ENCODE measurements around the gene NTSR1.

Gene NTSR1

DNA sequence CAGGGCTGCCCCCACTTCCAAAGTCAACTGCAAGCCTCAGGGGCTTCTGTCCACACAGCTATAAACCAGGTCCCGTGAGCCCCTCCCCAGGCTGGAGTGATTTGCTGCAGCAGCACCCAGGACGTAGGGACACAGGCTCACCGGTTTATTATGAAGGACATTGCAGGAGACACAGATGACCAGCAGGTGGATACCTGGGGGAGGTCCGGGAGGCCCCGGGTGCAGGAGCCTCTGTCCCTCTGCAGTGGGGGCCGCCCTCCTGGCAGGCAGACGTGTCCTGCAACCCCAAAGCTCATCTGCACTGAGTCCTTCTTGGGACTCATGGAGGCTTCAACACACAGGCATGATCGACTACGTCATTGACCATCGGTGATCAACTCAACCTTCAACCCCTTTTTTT, 14.5 kb upstream of the NTSR1 start:
- no peak for DNase-seq (ENCODE audit: low spot score)

DNA sequence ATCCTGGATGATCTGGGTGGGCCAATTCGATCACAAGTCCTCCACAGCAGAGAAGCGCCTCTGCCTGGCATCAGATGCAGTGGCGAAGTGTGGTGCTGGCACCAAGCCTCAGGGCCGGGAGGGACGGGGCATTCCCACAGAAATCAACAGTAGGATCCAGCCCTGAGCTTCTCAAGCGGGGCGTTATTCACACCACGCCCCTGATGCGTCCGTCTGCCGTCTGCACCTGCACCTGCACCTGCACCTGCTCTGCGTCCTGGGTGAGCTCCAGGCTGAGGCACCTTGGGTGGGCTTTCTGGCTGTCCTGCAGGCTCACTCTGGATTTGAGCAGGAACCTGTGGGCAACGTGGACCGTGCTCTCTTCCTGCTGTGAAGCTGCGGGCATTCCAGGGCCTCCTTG, 13.8 kb upstream of the NTSR1 start:
- no peak for DNase-seq (ENCODE audit: low spot score)

- DNase-seq (ENCODE audit: low spot score) = no peak
These were observed 12.9 kb upstream of the NTSR1 start for GRCh38 chr20:62695448-62696414.

DNA sequence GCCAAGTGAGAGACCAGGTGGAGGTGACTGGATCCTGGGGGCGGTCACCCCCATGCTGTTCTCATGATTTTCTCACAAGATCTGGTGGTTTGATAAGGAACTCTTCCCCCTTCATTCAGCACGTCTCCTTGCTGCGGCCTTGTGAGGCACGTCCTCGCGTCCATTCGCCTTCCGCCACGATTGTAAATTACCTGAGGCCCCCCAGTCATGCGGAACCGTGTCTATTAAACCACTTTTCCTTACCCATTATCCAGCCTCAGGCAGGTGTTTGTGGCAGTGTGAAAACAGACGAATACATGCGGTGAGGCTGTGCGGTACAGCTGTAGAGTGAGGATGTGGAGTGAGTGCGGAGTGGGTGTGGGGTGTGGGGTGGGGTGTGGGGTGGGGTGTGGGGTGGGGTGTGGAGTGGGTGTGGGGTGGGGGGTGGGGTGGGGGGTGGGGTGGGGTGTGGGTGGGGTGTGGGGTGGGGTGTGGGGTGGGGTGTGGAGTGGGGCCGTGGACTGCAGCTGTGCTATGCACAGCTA, 12.1 kb upstream of the NTSR1 start:
- DNase-seq (ENCODE audit: low spot score) = no peak

DNA sequence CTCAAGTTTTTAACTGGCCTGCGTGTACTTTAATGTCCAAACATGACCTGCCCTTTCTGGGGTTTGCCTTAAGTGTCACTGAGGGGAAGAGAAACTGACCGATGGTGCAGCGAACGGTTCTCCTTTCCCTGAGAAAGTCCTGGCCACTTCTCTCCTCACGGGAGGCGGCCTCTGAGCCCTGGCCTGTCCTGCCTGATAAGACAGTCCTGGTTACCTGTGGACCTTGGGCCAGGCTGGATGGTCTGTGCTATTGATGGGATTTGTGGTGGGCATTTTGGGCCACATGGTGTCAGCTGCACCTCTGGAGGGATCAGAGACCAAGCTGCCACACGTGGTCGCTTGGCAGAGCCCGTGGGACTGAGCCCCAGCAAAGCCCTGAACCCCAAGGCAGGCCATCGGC, 11.6 kb upstream of the NTSR1 start:
- DNase-seq (ENCODE audit: low spot score) = no peak

DNA sequence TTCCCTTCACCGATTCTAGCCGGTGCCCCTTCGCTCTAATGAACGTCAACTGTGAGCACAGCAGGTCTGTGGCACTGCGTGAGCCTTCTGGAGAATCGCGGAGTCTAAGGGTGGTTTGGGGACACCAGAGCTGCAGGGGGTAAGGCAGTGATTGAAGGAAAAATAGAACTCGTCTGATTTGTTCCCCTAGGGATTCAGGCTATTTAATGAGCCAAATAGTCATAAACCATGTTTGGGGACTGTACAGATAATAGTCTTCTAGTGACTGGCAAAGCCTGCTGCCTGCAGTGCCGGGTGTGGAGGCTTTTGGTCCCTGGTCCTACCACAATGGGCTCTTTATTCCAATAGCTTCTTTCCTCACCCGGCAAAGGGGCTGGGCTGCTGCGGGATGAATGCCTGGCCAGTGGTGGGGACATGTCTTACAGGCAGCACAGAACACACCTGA, 11.1 kb upstream of the NTSR1 start:
- DNase-seq (ENCODE audit: low spot score) = no peak

DNA sequence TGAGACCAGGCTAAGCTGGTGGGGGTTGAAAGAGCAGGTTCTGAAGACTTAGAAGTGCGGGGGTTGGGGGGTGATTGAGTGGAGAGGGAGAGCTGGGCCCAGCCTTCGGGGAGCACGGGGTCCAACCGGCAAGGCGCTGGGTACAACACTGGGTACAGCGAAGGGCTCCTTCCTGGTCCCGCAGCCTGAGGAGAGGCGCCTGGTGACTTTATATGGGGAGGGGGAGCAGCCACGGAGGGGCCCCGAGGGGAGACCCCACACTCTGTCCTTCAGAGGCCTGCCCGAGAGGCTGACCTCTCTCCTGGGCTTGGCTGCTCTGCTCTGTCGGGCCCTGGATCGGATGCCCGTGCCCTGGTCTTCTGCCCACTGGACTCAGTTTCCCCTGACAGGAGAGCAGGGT, 10.4 kb upstream of the NTSR1 start:
- DNase-seq (ENCODE audit: low spot score) = no peak

- no peak for DNase-seq (ENCODE audit: low spot score)
These were observed 9.3 kb upstream of the NTSR1 start for GRCh38 chr20:62699296-62699695.

- DNase-seq (ENCODE audit: low spot score) = no peak
These were observed 8.9 kb upstream of the NTSR1 start for GRCh38 chr20:62699741-62700140.

DNA sequence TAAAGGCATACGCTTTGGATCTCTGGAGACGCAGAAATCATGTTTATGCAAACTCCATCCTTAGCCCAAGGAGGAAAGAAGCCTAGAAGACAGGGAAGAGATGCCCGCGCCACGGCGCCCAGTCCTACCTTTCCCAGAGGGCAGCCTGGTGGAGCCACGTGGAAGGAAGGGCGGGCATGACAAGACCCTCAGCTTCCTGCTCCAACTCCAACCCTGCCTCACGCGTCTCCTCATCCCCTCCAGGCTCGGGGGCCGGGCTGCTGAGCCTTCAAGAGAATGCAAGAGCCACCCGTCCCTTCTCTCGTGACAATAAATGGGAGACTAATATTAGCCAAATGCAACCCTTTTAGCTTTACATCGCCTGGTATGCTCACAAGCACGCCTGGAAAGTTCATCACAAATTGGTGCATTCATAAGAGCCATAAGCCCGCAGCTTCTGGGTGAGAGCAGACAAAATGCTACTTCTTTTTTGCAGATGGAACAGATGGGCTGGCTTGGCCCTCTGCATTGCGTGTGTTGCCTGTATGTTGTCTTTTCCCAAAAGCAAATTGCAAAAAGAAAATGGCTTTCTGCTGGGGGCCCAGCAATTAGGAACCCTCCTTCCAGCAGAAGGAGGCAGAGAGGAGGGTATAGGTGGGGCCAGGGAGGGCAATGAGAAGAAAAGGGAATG, 8.2 kb upstream of the NTSR1 start:
- DNase-seq (ENCODE audit: low spot score) = no peak

GRCh38 chr20:62701161-62702012, 7.2 kb upstream of the NTSR1 start:
- DNase-seq (ENCODE audit: low spot score) = no peak

DNA sequence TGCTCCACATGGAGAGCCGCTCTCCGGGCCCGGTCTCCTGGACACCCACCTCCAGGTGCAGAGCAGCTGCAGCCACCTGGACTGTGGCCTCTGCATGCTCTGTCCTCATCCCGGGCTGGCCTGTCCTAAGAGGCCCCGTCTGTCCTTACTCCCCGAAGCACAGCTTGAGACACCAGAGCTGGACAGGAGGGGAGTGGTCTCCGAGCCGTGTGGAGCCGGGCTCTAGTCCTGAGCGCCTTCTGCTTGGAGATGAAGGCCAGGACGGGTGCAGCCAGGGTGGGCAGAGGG, 6.7 kb upstream of the NTSR1 start:
- no peak for DNase-seq (ENCODE audit: low spot score)

DNA sequence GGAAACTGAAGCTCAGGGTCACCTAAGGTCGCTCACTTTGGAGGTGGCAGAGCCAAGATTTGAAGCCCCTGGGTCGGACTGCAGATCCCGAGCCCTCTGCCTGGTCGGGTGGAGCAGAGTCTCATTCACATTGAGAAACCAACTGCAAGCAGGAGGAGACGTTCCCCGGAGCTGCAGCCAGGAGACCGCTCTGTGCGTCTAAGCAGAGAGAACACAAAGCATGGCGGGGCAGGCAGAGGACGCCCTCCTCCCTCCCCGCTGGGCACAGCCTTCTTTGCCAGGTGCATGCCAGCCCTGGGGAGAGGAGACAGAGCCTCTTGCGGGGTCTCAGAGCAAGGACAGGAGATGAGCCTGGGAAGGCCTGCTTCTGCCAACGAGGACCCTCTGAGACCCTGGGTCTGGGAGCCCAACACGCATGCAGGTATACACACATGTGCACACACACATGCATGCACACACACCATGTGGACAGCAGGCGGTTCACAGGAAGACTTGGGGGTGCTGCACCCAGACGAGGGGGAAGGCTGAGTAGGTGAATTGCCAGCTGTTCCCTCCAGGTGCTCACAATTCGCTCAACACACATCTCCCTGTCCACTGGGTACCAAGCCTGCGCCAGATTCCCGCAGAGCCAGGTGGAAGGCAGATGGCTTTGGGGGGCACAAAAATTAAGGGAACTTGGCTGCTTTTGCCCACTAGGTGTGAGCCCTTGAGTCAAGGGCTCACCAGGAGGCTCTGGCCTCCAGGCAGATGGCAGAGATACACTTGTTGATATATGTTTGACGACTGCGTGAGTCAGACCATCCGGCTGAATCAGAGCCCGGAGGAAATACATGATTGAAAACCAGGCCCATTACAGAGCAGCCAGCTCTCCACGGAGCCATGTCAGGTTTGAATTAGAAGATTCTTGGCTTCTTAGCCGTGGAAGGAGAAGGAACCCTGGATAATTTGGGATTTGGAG, 5.5 kb upstream of the NTSR1 start:
- DNase-seq (ENCODE audit: low spot score) = peak; percentile 33

DNA sequence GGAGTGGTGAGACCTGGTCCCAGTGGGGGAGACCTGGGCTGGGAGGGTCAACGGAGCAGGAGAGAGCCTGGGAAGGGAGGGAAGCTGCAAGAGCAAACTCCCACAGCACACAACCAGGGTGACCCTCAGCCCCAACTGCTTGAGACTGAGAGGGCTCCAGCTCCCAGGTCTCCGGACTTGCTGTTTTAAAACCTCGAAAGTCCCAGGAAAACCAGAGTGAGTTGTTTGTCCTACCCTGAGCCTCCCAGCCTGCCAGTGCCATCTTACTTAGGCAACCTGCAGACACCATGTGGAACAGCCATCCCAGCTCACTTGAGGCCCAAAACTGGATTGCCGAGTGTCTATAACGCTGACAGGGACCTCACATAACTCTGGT, 4.8 kb upstream of the NTSR1 start:
- DNase-seq (ENCODE audit: low spot score) = no peak

DNA sequence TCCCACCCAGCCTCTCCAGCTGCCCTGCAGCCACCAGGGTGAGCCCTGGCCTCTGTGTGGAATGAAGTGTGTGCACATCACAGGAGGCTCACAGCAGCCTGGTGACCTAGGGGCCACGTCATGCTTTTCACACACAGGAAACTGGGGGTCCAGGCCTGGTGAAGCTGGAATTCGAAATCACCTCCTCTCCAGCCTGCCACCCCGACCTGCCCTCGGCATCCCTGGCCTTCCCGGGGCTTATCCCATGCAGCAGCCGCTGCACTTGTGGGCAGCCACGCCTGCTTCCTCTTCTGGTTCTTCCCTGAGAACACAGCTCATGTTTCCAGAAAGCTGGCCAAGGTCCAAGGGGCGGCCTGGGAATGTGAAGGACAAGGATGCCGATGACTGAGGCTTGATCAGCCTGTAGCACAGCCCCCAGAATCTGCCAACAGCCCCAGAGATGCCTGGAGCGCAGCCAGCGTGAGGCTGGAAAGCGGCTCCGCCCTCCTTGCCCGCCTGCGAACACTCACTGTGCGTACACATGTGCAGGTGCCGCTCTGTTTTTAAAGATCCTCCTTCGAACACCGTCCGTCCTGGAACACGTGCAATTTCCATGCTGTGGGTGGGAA, 4.2 kb upstream of the NTSR1 start:
- no peak for DNase-seq (ENCODE audit: low spot score)

DNA sequence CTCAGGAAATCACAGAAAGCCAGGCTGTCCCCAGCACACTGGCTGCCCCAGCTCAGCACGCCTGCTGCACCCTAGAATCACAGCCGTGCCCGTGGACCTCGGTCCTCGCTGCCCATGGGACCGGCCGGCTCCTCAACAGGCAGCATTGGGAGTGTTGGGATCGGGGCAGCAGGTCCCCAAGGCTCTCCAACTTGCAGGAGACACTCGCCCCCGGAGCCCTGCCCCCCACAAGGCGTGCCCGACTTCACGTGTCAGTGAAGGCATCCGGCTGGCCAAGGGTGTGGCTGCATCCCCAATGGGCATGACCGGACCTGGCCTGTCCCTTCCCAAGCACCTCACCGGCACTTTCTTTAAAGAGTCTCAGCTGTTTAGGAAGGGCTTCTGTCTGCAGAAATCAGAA, 3.0 kb upstream of the NTSR1 start:
- DNase-seq (ENCODE audit: low spot score) = no peak

DNA sequence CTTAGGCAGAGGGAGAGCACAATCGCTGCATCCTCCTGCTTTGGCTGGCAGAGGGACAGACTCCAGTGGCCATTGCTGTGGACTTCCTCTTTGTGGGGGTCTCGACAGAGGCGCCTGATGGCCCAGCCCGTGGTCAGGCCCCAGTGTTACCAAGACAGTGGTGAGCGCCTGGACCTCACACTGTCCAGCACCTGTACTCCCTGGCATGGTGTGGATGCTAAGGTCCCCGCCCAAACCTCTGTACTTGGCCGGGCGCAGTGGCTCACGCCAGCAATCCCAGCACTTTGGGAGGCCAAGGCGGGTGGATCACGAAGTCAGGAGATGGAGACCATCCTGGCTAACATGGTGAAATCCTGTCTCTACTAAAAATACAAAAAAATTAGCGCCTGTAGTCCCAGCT, 2.3 kb upstream of the NTSR1 start:
- no peak for DNase-seq (ENCODE audit: low spot score)

- no peak for DNase-seq (ENCODE audit: low spot score)
These were observed 1.8 kb upstream of the NTSR1 start for GRCh38 chr20:62706857-62707256.

DNA sequence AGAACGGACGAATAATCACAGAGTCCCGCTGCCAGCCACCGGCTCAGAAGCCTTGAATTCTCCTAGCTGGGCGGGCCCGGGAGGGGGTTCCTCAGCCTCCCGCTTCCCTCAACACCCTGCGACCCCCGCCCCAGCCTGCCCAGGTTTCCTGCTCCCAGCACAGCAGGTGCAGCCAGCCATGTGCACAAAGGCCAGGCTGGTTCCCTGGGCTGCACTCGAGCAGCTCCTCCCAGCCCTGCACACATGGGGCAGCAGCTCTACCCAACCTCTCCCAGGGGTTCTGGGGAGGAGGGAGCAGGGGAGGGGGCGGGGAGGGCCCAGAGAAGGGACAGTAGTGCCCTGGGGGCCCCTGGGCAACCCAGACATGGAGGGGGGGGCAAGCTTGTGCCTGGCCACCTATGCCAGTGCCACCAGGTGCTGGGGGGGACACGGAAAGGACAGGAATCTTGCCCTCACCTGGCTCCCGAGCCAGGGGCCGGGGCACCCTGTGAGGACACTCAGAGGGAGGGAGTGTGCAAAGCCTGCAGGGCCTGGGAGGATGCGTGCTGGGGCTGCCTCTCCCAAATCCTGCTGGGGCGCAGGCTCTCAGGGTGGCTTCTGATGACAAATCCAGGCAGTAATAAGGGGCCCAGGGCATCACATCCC, 1.2 kb upstream of the NTSR1 start:
- no peak for DNase-seq (ENCODE audit: low spot score)

- no peak for DNase-seq (ENCODE audit: low spot score)
These were observed 615 bp upstream of the NTSR1 start for GRCh38 chr20:62707921-62708521.
